Neural cell (in vitro differentiated cells): Measurements from ENCODE around the gene CRADD. TPM values are rescaled to one million over a fixed set of nuclear protein-coding genes. Genes with fewer than 3 reads are reported as not detected.
A peak's percentile ranks its signal among the peaks of the same experiment; 100 is the strongest.

Source experiments
- H2AFZ ChIP-seq: fragments of 200-600, 300-800 bp; sonication (generic), shearing (Covaris generic); 2 replicates; pipeline ENCODE4 v1.6.0; 2014; ENCODE audit warnings: low read depth, mild to moderate bottlenecking, antibody characterized with exemption, low read length, moderate library complexity
- H3F3A ChIP-seq: fragments of 200-600 bp; shearing (Covaris generic); 2 replicates; pipeline ENCODE4 v1.6.1; 2016; ENCODE audit warnings: mild to moderate bottlenecking, moderate library complexity, mixed read lengths, antibody characterized with exemption, low read length; ENCODE audit not compliant: insufficient read depth, poor library complexity, severe bottlenecking
- H3K27ac ChIP-seq: fragments of 200-600, 300-800 bp; sonication (generic), shearing (Covaris generic); 2 replicates; pipeline ENCODE4 v1.5.1; 2014; ENCODE audit warnings: mild to moderate bottlenecking, low read length, moderate library complexity
- H3K27me3 ChIP-seq: fragments of 300-800, 200-600 bp; sonication (generic), shearing (Covaris generic); 2 replicates; pipeline ENCODE4 v1.6.0; 2014; ENCODE audit warnings: mild to moderate bottlenecking, low read depth, low read length, moderate library complexity; ENCODE audit not compliant: insufficient read depth
- H3K36me3 ChIP-seq: fragments of 300-800, 200-600 bp; sonication (generic), shearing (Covaris generic); 2 replicates; pipeline ENCODE4 v1.5.1; 2014; ENCODE audit warnings: mild to moderate bottlenecking, antibody characterized with exemption, low read length, moderate library complexity; ENCODE audit not compliant: insufficient read depth
- H3K4me2 ChIP-seq: fragments of 300-800, 200-600 bp; sonication (generic), shearing (Covaris generic); 2 replicates; pipeline ENCODE4 v1.6.0; 2014; ENCODE audit warnings: mild to moderate bottlenecking, low read length
- H3K4me3 ChIP-seq: fragments of 300-800, 200-600 bp; sonication (generic), shearing (Covaris generic); 2 replicates; pipeline ENCODE4 v1.5.1; 2014; ENCODE audit warnings: mild to moderate bottlenecking, low read length, moderate library complexity
- H3K79me2 ChIP-seq: fragments of 200-600 bp; shearing (Covaris generic); replicated peaks from 2 replicates; pipeline ENCODE4 v1.6.0; 2014; ENCODE audit warnings: mild to moderate bottlenecking, low read length, moderate library complexity; ENCODE audit not compliant: insufficient read depth
- H3K9ac ChIP-seq: fragments of 300-800, 200-600 bp; sonication (generic), shearing (Covaris generic); 2 replicates; pipeline ENCODE4 v1.6.1; 2016; ENCODE audit warnings: mild to moderate bottlenecking, low read length, mixed read lengths
- H3K9me2 ChIP-seq: fragments of 200-600 bp; shearing (Covaris generic); 2 replicates; pipeline ENCODE4 v1.6.1; 2016; ENCODE audit warnings: mild to moderate bottlenecking, low read length, mixed read lengths; ENCODE audit not compliant: insufficient read depth
- H3K9me3 ChIP-seq: fragments of 200-600, 300-800 bp; sonication (generic), shearing (Covaris generic); 2 replicates; pipeline ENCODE4 v1.6.1; 2016; ENCODE audit warnings: mild to moderate bottlenecking, mixed run types, low read length, moderate library complexity, mixed read lengths
- H4K20me1 ChIP-seq: fragments of 200-600 bp; shearing (Covaris generic); 2 replicates; pipeline ENCODE4 v1.6.1; 2016; ENCODE audit warnings: mild to moderate bottlenecking, mixed run types; ENCODE audit not compliant: insufficient read depth
- EP300 ChIP-seq: fragments of 450-650 bp; conservative IDR thresholded peaks from 2 replicates; pipeline ENCODE4 v1.6.1; 2014; ENCODE audit warnings: antibody characterized with exemption, mild to moderate bottlenecking, moderate library complexity; ENCODE audit not compliant: poor library complexity, severe bottlenecking
- EZH2 ChIP-seq: fragments of 200-600, 300-800 bp; shearing (Covaris generic), sonication (generic); IDR thresholded peaks from 2 replicates; pipeline ENCODE4 v1.6.1; 2014; ENCODE audit warnings: antibody characterized with exemption, low read length, borderline replicate concordance, mild to moderate bottlenecking; ENCODE audit not compliant: insufficient read depth, poor library complexity, severe bottlenecking
- MXI1 ChIP-seq: fragments of 450-650 bp; conservative IDR thresholded peaks from 2 replicates; pipeline ENCODE4 v1.6.1; 2014; ENCODE audit warnings: antibody characterized with exemption, mild to moderate bottlenecking; ENCODE audit not compliant: poor library complexity, severe bottlenecking
- POLR2AphosphoS5 ChIP-seq: IDR thresholded peaks from 2 replicates; pipeline ENCODE4 v1.6.1; 2012
- RAD21 ChIP-seq: fragments of 450-650 bp; conservative IDR thresholded peaks from 2 replicates; pipeline ENCODE4 v1.6.1; 2014; ENCODE audit warnings: antibody characterized with exemption, mild to moderate bottlenecking, moderate library complexity
- SMC3 ChIP-seq: fragments of 450-650 bp; conservative IDR thresholded peaks from 2 replicates; pipeline ENCODE4 v1.6.1; 2014; ENCODE audit warnings: antibody characterized with exemption, mild to moderate bottlenecking, moderate library complexity; ENCODE audit not compliant: poor library complexity
- TAF1 ChIP-seq: IDR thresholded peaks from 2 replicates; pipeline ENCODE4 v1.6.1; 2012; ENCODE audit warnings: low read depth
- polyA plus RNA-seq: library from polyadenylated mRNA; depleted of rRNA; stranded (reverse); fragments of >200 nt; gene quantifications from 2 replicates; pipeline ENCODE4 v1.2.3, GENCODE V29; 2014
- TF ChIP-seq, protein P1 (sequence below): fragments of 450-650 bp; IDR thresholded peaks from 2 replicates; pipeline ENCODE4 v1.5.1; 2014; ENCODE audit warnings: antibody characterized with exemption, mild to moderate bottlenecking, moderate library complexity; ENCODE audit not compliant: poor library complexity, severe bottlenecking
- TF ChIP-seq, protein P2 (sequence below): IDR thresholded peaks from 2 replicates; pipeline ENCODE4 v1.6.1; 2012; ENCODE audit warnings: borderline replicate concordance

The CRADD gene
- polyA plus RNA-seq, 1 donor from 2014 or later = 23.5 TPM

DNA sequence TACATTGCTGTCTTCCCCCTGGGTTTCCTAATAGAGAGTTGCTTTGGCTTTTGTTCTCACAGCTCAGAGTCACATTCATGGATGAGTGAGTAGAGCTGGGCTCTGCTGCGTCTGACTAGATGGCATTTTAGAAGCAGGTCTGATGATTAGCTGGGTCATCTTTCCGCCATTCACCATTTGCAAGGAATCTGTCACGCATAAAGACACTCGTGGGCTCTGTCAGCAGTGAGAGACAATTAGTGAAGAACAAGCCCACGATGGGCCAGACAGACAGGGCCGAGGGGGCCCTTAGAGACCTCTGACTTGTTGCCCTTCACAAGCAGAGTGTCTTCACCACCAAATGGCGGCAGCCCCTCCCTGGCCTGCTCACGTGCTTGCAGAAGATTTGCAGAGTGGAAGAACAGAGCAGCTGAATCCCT lies 175.0 kb downstream of the CRADD start:
- H3K79me2 ChIP-seq = no peaks in the 10 kb centered on the region
- H3F3A ChIP-seq = peaks cover 3% of the 10 kb centered on the region
- H3K9me3 ChIP-seq = no peaks in the 10 kb centered on the region
- H3K27me3 ChIP-seq = no peaks in the 10 kb centered on the region
- peak overlapping the region; percentile 71 for H3K27ac ChIP-seq
- H3K9me2 ChIP-seq = no peaks in the 10 kb centered on the region
- peak overlapping the region; percentile 44 for H3K9ac ChIP-seq
- TF ChIP-seq MXI1 = no peak
- no peak for TF ChIP-seq TAF1
- peak; percentile 59 for TF ChIP-seq EP300
- TF ChIP-seq, protein P1, sequence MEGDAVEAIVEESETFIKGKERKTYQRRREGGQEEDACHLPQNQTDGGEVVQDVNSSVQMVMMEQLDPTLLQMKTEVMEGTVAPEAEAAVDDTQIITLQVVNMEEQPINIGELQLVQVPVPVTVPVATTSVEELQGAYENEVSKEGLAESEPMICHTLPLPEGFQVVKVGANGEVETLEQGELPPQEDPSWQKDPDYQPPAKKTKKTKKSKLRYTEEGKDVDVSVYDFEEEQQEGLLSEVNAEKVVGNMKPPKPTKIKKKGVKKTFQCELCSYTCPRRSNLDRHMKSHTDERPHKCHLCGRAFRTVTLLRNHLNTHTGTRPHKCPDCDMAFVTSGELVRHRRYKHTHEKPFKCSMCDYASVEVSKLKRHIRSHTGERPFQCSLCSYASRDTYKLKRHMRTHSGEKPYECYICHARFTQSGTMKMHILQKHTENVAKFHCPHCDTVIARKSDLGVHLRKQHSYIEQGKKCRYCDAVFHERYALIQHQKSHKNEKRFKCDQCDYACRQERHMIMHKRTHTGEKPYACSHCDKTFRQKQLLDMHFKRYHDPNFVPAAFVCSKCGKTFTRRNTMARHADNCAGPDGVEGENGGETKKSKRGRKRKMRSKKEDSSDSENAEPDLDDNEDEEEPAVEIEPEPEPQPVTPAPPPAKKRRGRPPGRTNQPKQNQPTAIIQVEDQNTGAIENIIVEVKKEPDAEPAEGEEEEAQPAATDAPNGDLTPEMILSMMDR = no peak
- TF ChIP-seq, protein P2, sequence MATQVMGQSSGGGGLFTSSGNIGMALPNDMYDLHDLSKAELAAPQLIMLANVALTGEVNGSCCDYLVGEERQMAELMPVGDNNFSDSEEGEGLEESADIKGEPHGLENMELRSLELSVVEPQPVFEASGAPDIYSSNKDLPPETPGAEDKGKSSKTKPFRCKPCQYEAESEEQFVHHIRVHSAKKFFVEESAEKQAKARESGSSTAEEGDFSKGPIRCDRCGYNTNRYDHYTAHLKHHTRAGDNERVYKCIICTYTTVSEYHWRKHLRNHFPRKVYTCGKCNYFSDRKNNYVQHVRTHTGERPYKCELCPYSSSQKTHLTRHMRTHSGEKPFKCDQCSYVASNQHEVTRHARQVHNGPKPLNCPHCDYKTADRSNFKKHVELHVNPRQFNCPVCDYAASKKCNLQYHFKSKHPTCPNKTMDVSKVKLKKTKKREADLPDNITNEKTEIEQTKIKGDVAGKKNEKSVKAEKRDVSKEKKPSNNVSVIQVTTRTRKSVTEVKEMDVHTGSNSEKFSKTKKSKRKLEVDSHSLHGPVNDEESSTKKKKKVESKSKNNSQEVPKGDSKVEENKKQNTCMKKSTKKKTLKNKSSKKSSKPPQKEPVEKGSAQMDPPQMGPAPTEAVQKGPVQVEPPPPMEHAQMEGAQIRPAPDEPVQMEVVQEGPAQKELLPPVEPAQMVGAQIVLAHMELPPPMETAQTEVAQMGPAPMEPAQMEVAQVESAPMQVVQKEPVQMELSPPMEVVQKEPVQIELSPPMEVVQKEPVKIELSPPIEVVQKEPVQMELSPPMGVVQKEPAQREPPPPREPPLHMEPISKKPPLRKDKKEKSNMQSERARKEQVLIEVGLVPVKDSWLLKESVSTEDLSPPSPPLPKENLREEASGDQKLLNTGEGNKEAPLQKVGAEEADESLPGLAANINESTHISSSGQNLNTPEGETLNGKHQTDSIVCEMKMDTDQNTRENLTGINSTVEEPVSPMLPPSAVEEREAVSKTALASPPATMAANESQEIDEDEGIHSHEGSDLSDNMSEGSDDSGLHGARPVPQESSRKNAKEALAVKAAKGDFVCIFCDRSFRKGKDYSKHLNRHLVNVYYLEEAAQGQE = no peak
- TF ChIP-seq SMC3 = no peak
- TF ChIP-seq POLR2AphosphoS5 = peak; percentile 10
- peak overlapping the region; percentile 7 for H2AFZ ChIP-seq
- no peaks in the 10 kb centered on the region for H3K36me3 ChIP-seq
- H3K4me3 ChIP-seq = no peak overlapping the region
- no peak overlapping the region for H3K4me2 ChIP-seq
- H4K20me1 ChIP-seq = no peaks in the 10 kb centered on the region

DNA sequence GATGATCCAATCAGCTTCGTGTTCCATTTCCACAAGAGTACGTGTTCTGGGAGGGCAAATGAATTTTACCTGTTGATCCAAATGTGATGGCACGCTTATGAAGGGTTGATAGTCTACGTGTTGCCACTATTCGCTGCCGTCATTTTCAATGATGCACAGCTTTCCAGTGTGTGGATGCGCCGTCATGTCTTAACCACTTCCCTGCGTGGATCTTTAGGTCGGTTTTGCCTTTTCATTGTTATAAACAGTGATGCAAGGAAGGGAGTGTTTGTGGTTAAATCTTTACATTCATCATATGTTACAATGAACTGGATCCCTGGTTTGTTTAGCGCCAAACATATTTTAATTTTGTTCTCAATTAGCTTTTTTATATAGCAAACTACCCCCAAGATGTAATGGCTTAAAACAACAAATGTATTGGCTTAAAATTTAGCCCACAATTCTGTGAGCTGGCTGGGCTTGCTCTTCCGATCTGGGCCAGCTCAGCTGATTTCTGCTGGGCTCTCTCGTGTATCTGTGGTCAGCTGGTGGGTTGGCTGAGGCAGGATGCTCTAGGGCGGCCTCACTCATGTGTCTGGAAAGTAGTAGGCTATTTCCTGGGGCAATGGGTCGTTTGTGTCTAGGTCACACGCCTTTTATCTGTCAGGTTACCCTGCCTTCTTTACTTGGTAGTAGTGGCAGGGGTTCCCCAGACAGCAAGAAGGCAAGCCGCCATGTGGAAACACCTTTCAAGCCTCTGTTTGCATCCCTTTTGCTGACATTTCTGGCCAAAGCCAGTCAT lies 176.7 kb downstream of the CRADD start:
- Histone ChIP-seq H3F3A (peaks cover 3% of the 10 kb centered on the region), H2AFZ (no peak overlapping the region), H3K36me3 (no peaks in the 10 kb centered on the region), H3K9ac (no peak overlapping the region), H3K79me2 (no peaks in the 10 kb centered on the region), H3K27me3 (no peaks in the 10 kb centered on the region), H3K4me3 (no peak overlapping the region), H3K27ac (no peak overlapping the region), H3K9me2 (no peaks in the 10 kb centered on the region), H3K4me2 (no peak overlapping the region), H3K9me3 (no peaks in the 10 kb centered on the region), H4K20me1 (no peaks in the 10 kb centered on the region)
- TF ChIP-seq TAF1 (no peak), EZH2 (no peak), RAD21 (no peak), SMC3 (no peak), EP300 (no peak), MXI1 (no peak), POLR2AphosphoS5 (no peak)
- TF ChIP-seq, protein P1 = no peak
- TF ChIP-seq, protein P2 = no peak
